Measurements from ENCODE around the gene ACTL7B. TPM values are rescaled to one million over a fixed set of nuclear protein-coding genes. Genes with fewer than 3 reads are reported as not detected.

ACTL7B gene
- total RNA-seq, 1 donor from 2014 or later, result 0.08 TPM

GRCh38 chr9:108884701-108885100 lies 28.9 kb upstream of the ACTL7B start:
- Mint-ChIP-seq H3K27ac (no peak overlapping the region), H3K4me1 (ENCODE audit: low read depth) (peaks cover 16% of the 10 kb centered on the region)
- intact Hi-C loops (cut with micrococcal nuclease), result loop anchor here (5.0 kb wide), 4 partner anchors 128 to 528 kb away; partner anchors contain the start of genes CTNNAL1 and TMEM245

GRCh38 chr9:108883085-108883484 lies 27.3 kb upstream of the ACTL7B start:
- intact Hi-C loops (cut with micrococcal nuclease), result no loop called here
- Mint-ChIP-seq H3K27ac (no peak overlapping the region), H3K4me3 (no peak overlapping the region), H3K36me3 (ENCODE audit: low read depth) (peaks cover 44% of the 10 kb centered on the region), H3K27me3 (ENCODE audit: insufficient read depth) (no peaks in the 10 kb centered on the region), H3K4me1 (ENCODE audit: low read depth) (peaks cover 16% of the 10 kb centered on the region), H3K9me3 (no peaks in the 10 kb centered on the region)
- DNase-seq (ENCODE audit: low spot score), result no peak

More at GRCh38 chr9:108884701-108885100, 28.9 kb upstream of the ACTL7B start:
- Mint-ChIP-seq H3K4me3 (no peak overlapping the region), H3K27me3 (ENCODE audit: insufficient read depth) (no peaks in the 10 kb centered on the region), H3K9me3 (no peaks in the 10 kb centered on the region), H3K36me3 (ENCODE audit: low read depth) (peaks cover 40% of the 10 kb centered on the region)
- no peak for DNase-seq (ENCODE audit: low spot score)

GRCh38 chr9:108882052-108882888 lies 26.5 kb upstream of the ACTL7B start:
- Mint-ChIP-seq H3K36me3 (ENCODE audit: low read depth) (peaks cover 49% of the 10 kb centered on the region), H3K27ac (no peak overlapping the region), H3K4me3 (no peak overlapping the region), H3K27me3 (ENCODE audit: insufficient read depth) (no peaks in the 10 kb centered on the region), H3K9me3 (no peaks in the 10 kb centered on the region), H3K4me1 (ENCODE audit: low read depth) (peaks cover 16% of the 10 kb centered on the region)
- no peak for DNase-seq (ENCODE audit: low spot score)
- intact Hi-C loops (cut with micrococcal nuclease), result no loop called here

- Mint-ChIP-seq H3K9me3 (no peaks in the 10 kb centered on the region), H3K36me3 (ENCODE audit: low read depth) (peaks cover 51% of the 10 kb centered on the region), H3K27me3 (ENCODE audit: insufficient read depth) (no peaks in the 10 kb centered on the region), H3K4me3 (no peak overlapping the region), H3K27ac (no peak overlapping the region), H3K4me1 (ENCODE audit: low read depth) (peaks cover 8% of the 10 kb centered on the region)
- intact Hi-C loops (cut with micrococcal nuclease), result no loop called here
- no peak for DNase-seq (ENCODE audit: low spot score)
Measured at GRCh38 chr9:108880738-108881316, 25.0 kb upstream of the ACTL7B start.

GRCh38 chr9:108877524-108877923 lies 21.7 kb upstream of the ACTL7B start:
- no peak for DNase-seq (ENCODE audit: low spot score)
- Mint-ChIP-seq H3K4me1 (ENCODE audit: low read depth) (peaks cover 6% of the 10 kb centered on the region), H3K27ac (no peak overlapping the region), H3K36me3 (ENCODE audit: low read depth) (peaks cover 57% of the 10 kb centered on the region), H3K4me3 (no peak overlapping the region), H3K27me3 (ENCODE audit: insufficient read depth) (no peaks in the 10 kb centered on the region), H3K9me3 (no peaks in the 10 kb centered on the region)
- intact Hi-C loops (cut with micrococcal nuclease), result no loop called here

GRCh38 chr9:108876425-108876824 lies 20.6 kb upstream of the ACTL7B start:
- Mint-ChIP-seq H3K4me1 (ENCODE audit: low read depth) (peaks cover 6% of the 10 kb centered on the region), H3K27me3 (ENCODE audit: insufficient read depth) (no peaks in the 10 kb centered on the region), H3K27ac (no peak overlapping the region), H3K36me3 (ENCODE audit: low read depth) (peaks cover 58% of the 10 kb centered on the region), H3K4me3 (no peak overlapping the region), H3K9me3 (peaks cover 5% of the 10 kb centered on the region)
- intact Hi-C loops (cut with micrococcal nuclease), result no loop called here
- no peak for DNase-seq (ENCODE audit: low spot score)

- intact Hi-C loops (cut with micrococcal nuclease), result no loop called here
- Mint-ChIP-seq H3K27me3 (ENCODE audit: insufficient read depth) (no peaks in the 10 kb centered on the region), H3K36me3 (ENCODE audit: low read depth) (peaks cover 56% of the 10 kb centered on the region), H3K9me3 (peaks cover 5% of the 10 kb centered on the region), H3K27ac (no peak overlapping the region), H3K4me1 (ENCODE audit: low read depth) (peaks cover 6% of the 10 kb centered on the region), H3K4me3 (no peak overlapping the region)
- DNase-seq (ENCODE audit: low spot score), result no peak
Measured at GRCh38 chr9:108874058-108874788, 18.4 kb upstream of the ACTL7B start.

- H3K9me3 Mint-ChIP-seq, result peaks cover 5% of the 10 kb centered on the region
- H3K27me3 Mint-ChIP-seq (ENCODE audit: insufficient read depth), result no peaks in the 10 kb centered on the region
- intact Hi-C loops (cut with micrococcal nuclease), result no loop called here
- H3K36me3 Mint-ChIP-seq (ENCODE audit: low read depth), result peaks cover 37% of the 10 kb centered on the region
- H3K27ac Mint-ChIP-seq, result no peak overlapping the region
- H3K4me3 Mint-ChIP-seq, result no peak overlapping the region
- no peaks in the 10 kb centered on the region for H3K4me1 Mint-ChIP-seq (ENCODE audit: low read depth)
- no peak for DNase-seq (ENCODE audit: low spot score)
Measured at GRCh38 chr9:108869092-108869725, 13.4 kb upstream of the ACTL7B start.

GRCh38 chr9:108867829-108868228 lies 12.0 kb upstream of the ACTL7B start:
- no peaks in the 10 kb centered on the region for H3K4me1 Mint-ChIP-seq (ENCODE audit: low read depth)
- no peak for DNase-seq (ENCODE audit: low spot score)
- peaks cover 34% of the 10 kb centered on the region for H3K36me3 Mint-ChIP-seq (ENCODE audit: low read depth)
- H3K27ac Mint-ChIP-seq, result no peak overlapping the region
- intact Hi-C loops (cut with micrococcal nuclease), result no loop called here
- peaks cover 5% of the 10 kb centered on the region for H3K9me3 Mint-ChIP-seq
- H3K4me3 Mint-ChIP-seq, result no peak overlapping the region
- H3K27me3 Mint-ChIP-seq (ENCODE audit: insufficient read depth), result no peaks in the 10 kb centered on the region

- no peak for DNase-seq (ENCODE audit: low spot score)
- H3K27me3 Mint-ChIP-seq (ENCODE audit: insufficient read depth), result no peaks in the 10 kb centered on the region
- H3K4me3 Mint-ChIP-seq, result no peak overlapping the region
- peaks cover 5% of the 10 kb centered on the region for H3K9me3 Mint-ChIP-seq
- peaks cover 34% of the 10 kb centered on the region for H3K36me3 Mint-ChIP-seq (ENCODE audit: low read depth)
- H3K27ac Mint-ChIP-seq, result no peak overlapping the region
- intact Hi-C loops (cut with micrococcal nuclease), result no loop called here
- H3K4me1 Mint-ChIP-seq (ENCODE audit: low read depth), result no peaks in the 10 kb centered on the region
Measured at GRCh38 chr9:108867116-108867515, 11.3 kb upstream of the ACTL7B start.

- H3K4me1 Mint-ChIP-seq (ENCODE audit: low read depth), result no peaks in the 10 kb centered on the region
- H3K27ac Mint-ChIP-seq, result no peak overlapping the region
- H3K27me3 Mint-ChIP-seq (ENCODE audit: insufficient read depth), result no peaks in the 10 kb centered on the region
- intact Hi-C loops (cut with micrococcal nuclease), result no loop called here
- H3K4me3 Mint-ChIP-seq, result no peak overlapping the region
- no peaks in the 10 kb centered on the region for H3K9me3 Mint-ChIP-seq
- H3K36me3 Mint-ChIP-seq (ENCODE audit: low read depth), result peaks cover 28% of the 10 kb centered on the region
- no peak for DNase-seq (ENCODE audit: low spot score)
Measured at GRCh38 chr9:108866001-108866420, 10.2 kb upstream of the ACTL7B start.

- DNase-seq (ENCODE audit: low spot score), result no peak
- H3K27ac Mint-ChIP-seq, result no peak overlapping the region
- no peak overlapping the region for H3K4me3 Mint-ChIP-seq
- peaks cover 21% of the 10 kb centered on the region for H3K36me3 Mint-ChIP-seq (ENCODE audit: low read depth)
- no peaks in the 10 kb centered on the region for H3K9me3 Mint-ChIP-seq
- no peaks in the 10 kb centered on the region for H3K4me1 Mint-ChIP-seq (ENCODE audit: low read depth)
- intact Hi-C loops (cut with micrococcal nuclease), result no loop called here
- no peaks in the 10 kb centered on the region for H3K27me3 Mint-ChIP-seq (ENCODE audit: insufficient read depth)
Measured at GRCh38 chr9:108865037-108865436, 9.3 kb upstream of the ACTL7B start.

Data from activated T-helper 1 cell treated with anti-CD3 and anti-CD28 coated beads, Interleukin-12 subunit alpha, Interleukin-12 subunit beta, Interleukin-2, Interleukin-4 antibody, amounts not matched to agents 30 ng/mL and 10 ng/mL and 1 ng/mL, durations not matched to agents 14 hours and 24 hours and 36 hours (primary cell).